A673 (cell line): ENCODE data around the gene PIGT. TPM values are rescaled to one million over a fixed set of nuclear protein-coding genes. Genes with fewer than 3 reads are reported as not detected.

Experiments
- BruUV-seq: library from RNA; stranded (reverse); fragments of 400-500 nt; replicated peaks from 2 replicates; lab custom pipeline; 2021; lab: Mats Ljungman, UMichigan
- CTCF ChIA-PET: fragments of 300-600 bp; sonication (Branson Sonifier 250); formaldehyde crosslinking; loops from one replicate; lab custom pipeline; 2022; ENCODE audit warnings: antibody characterized with exemption; lab: Charles Lee
- POLR2A ChIA-PET: fragments of 300-600 bp; sonication (Branson Sonifier 250); formaldehyde crosslinking; loops from one replicate; lab custom pipeline; 2022; ENCODE audit warnings: antibody characterized with exemption; ENCODE audit not compliant: low non-redundant PET; lab: Charles Lee
- DNase-seq: peaks from one replicate; pipeline ENCODE4 v3.0.0-alpha.2; 2015; ENCODE audit warnings: low spot score
- H3K27ac ChIP-seq: fragments of 200-600 bp; sonication (generic); 2 replicates; pipeline ENCODE4 v1.5.1; 2016; ENCODE audit warnings: mixed run types, low read depth, mild to moderate bottlenecking, mixed read lengths, antibody characterized with exemption, low read length; ENCODE audit not compliant: poor library complexity, severe bottlenecking
- H3K27me3 ChIP-seq: fragments of 200-600 bp; sonication (generic); replicated peaks from 2 replicates; pipeline ENCODE4 v1.6.1; 2017; ENCODE audit warnings: mixed run types, low read depth, mild to moderate bottlenecking, mixed read lengths, antibody characterized with exemption, low read length; ENCODE audit not compliant: insufficient read depth, poor library complexity
- H3K36me3 ChIP-seq: fragments of 200-600 bp; sonication (generic); 2 replicates; pipeline ENCODE4 v1.6.1; 2016; ENCODE audit warnings: mixed run types, mild to moderate bottlenecking, mixed read lengths, antibody characterized with exemption, low read length; ENCODE audit not compliant: insufficient read depth, poor library complexity, severe bottlenecking
- H3K4me1 ChIP-seq: fragments of 200-600 bp; sonication (generic); 2 replicates; pipeline ENCODE4 v1.6.1; 2017; ENCODE audit warnings: mixed run types, mild to moderate bottlenecking, mixed read lengths, antibody characterized with exemption, low read length; ENCODE audit not compliant: insufficient read depth, poor library complexity, severe bottlenecking
- H3K4me3 ChIP-seq: fragments of 200-600 bp; sonication (generic); 2 replicates; pipeline ENCODE4 v1.5.1; 2016; ENCODE audit warnings: low read depth, mixed run types, mild to moderate bottlenecking, mixed read lengths, low read length; ENCODE audit not compliant: poor library complexity, severe bottlenecking
- H3K9me3 ChIP-seq: fragments of 200-600 bp; sonication (generic); 2 replicates; pipeline ENCODE4 v1.6.1; 2016; ENCODE audit warnings: mixed run types, low read depth, mild to moderate bottlenecking, mixed read lengths, antibody characterized with exemption, low read length; ENCODE audit not compliant: poor library complexity, severe bottlenecking
- EZH2 ChIP-seq: fragments of 200-600 bp; sonication (generic); IDR thresholded peaks from 2 replicates; pipeline ENCODE4 v1.6.1; 2017; ENCODE audit warnings: borderline replicate concordance, low read depth, mild to moderate bottlenecking, mixed read lengths, antibody characterized with exemption, low read length; ENCODE audit not compliant: poor library complexity, severe bottlenecking
- intact Hi-C: fragments of 100-400 bp; cut with micrococcal nuclease; formaldehyde crosslinking; loops from one replicate; pipeline ENCODE4 v1.10.0; 2022; ENCODE audit not compliant: unreplicated experiment
- total RNA-seq: library from RNA; stranded (reverse); gene quantifications from 2 replicates; pipeline ENCODE4 v1.2.3, GENCODE V29; 2021
- TF ChIP-seq, protein P1 (sequence below): fragments of 300-800, 200-600 bp; sonication (generic); conservative IDR thresholded peaks from 2 replicates; pipeline ENCODE4 v1.5.1; 2017; ENCODE audit warnings: low read depth, mild to moderate bottlenecking, antibody characterized with exemption, low read length, moderate library complexity, mixed read lengths

Gene PIGT
- total RNA-seq, 1 experiment from 2014 or later: 97.2 TPM

DNA sequence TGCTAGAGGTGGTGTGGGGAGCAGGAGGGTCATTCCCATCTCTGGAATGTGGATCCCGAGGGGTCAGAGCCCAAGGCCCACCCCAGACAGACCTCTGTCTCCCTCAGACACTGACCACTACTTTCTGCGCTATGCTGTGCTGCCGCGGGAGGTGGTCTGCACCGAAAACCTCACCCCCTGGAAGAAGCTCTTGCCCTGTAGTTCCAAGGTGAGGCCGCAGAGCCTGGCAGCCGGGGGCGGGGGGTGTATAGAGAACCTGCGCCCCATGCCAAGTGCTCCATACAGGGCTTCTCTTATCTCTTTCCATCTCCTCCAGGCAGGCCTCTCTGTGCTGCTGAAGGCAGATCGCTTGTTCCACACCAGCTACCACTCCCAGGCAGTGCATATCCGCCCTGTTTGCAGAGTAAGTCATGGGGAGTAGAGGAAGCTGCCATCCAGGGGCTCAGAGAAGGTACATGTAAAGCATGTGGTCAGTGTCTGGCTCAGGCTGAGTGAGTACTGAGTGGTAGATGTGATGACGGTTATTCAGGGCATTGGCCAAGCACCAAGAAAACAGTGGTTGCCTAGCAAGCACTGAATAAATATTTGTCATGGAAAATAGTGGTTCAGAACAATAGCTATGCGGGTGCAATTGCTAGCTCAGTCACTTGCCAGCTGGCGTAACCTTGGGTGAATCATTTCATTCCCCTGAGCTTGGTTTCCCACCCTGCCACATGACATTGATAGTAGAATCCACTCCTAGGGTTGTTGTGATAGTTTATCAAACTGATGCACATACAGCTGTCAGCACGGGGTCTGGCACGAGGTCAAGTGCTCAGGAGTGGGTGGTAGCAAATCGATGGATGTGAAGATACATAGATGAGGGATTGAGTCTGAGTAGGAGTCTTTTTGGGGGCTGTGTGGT lies 3.5 kb downstream of the PIGT start:
- no peak overlapping the region for H3K4me3 ChIP-seq
- intact Hi-C loops: no loop called here
- DNase-seq: no peak
- no peak overlapping the region for H3K27ac ChIP-seq
- H3K9me3 ChIP-seq: no peaks in the 10 kb centered on the region
- peaks cover 34% of the 10 kb centered on the region for H3K36me3 ChIP-seq
- TF ChIP-seq EZH2: no peak
- ChIA-PET CTCF (interaction anchor here (0.6 kb wide), 1 partner anchor 20 kb away, joined by 3 read pairs; no protein-coding TSS in a partner anchor), POLR2A (no interaction called here)
- peaks cover 12% of the 10 kb centered on the region for H3K4me1 ChIP-seq
- no TSS peak for BruUV-seq
- no peaks in the 10 kb centered on the region for H3K27me3 ChIP-seq

DNA sequence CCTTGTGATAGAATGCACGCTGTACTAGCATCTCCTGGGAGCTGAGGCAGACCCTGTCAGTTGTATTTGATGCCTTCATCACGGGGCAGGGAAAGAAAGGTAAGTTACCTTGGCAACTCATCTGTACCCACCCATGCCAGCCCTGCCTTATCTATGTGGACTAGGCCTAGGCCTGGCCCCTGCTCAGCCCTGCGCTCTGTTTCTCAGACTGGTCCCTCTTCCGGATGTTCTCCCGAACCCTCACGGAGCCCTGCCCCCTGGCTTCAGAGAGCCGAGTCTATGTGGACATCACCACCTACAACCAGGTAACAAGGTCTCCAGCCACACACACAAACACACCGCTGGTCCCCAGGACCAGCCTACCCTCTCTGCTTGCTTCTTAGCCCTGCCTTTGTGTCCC lies 4.2 kb downstream of the PIGT start:
- H3K36me3 ChIP-seq: peaks cover 38% of the 10 kb centered on the region

DNA sequence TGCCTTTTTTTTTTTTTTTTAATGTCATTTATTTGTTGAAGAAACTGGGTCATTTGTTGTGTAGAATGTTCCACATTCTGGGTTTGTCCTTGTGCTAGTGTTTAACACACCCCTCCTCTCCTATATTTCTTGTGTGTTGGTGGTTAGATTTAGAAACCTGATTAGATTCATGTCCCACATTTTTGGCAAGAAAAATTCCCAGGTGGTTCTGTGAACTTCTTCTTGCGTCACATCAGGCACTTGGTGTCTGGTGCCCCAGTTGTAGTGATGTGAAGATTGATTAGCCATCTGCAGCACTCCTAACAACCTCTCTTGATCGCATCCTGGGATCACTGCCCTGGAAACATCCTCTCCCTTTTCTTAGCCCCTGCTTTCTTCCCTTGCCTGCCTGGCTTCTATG lies 7.8 kb downstream of the PIGT start:
- no peaks in the 10 kb centered on the region for H3K9me3 ChIP-seq
- CTCF ChIA-PET: no interaction called here
- peaks cover 38% of the 10 kb centered on the region for H3K36me3 ChIP-seq
- no TSS peak for BruUV-seq
- POLR2A ChIA-PET: no interaction called here
- DNase-seq: no peak
- intact Hi-C loops: no loop called here
- H3K4me1 ChIP-seq: no peaks in the 10 kb centered on the region
- H3K4me3 ChIP-seq: no peak overlapping the region
- no peaks in the 10 kb centered on the region for H3K27me3 ChIP-seq
- no peak overlapping the region for H3K27ac ChIP-seq
- TF ChIP-seq, protein P1, sequence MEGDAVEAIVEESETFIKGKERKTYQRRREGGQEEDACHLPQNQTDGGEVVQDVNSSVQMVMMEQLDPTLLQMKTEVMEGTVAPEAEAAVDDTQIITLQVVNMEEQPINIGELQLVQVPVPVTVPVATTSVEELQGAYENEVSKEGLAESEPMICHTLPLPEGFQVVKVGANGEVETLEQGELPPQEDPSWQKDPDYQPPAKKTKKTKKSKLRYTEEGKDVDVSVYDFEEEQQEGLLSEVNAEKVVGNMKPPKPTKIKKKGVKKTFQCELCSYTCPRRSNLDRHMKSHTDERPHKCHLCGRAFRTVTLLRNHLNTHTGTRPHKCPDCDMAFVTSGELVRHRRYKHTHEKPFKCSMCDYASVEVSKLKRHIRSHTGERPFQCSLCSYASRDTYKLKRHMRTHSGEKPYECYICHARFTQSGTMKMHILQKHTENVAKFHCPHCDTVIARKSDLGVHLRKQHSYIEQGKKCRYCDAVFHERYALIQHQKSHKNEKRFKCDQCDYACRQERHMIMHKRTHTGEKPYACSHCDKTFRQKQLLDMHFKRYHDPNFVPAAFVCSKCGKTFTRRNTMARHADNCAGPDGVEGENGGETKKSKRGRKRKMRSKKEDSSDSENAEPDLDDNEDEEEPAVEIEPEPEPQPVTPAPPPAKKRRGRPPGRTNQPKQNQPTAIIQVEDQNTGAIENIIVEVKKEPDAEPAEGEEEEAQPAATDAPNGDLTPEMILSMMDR: no peak
- TF ChIP-seq EZH2: no peak

More for the DNA sequence above, 4.2 kb downstream of the PIGT start:
- peaks cover 12% of the 10 kb centered on the region for H3K4me1 ChIP-seq
- DNase-seq: no peak
- CTCF ChIA-PET: no interaction called here
- no TSS peak for BruUV-seq
- no peak overlapping the region for H3K27ac ChIP-seq
- H3K27me3 ChIP-seq: no peaks in the 10 kb centered on the region
- no peak overlapping the region for H3K4me3 ChIP-seq
- TF ChIP-seq EZH2: no peak
- TF ChIP-seq, protein P1: no peak
- POLR2A ChIA-PET: interaction anchor here (0.6 kb wide), 1 partner anchor 1141 kb away, joined by 4 read pairs; no protein-coding TSS in a partner anchor
- no peaks in the 10 kb centered on the region for H3K9me3 ChIP-seq
- intact Hi-C loops: no loop called here
